Loucy (cell line): ENCODE results near the gene TGFBRAP1.

Experiments used
- H2AFZ ChIP-seq: fragments of 200-600 bp; sonication (generic); 2 replicates; pipeline ENCODE4 v1.6.0; 2016; ENCODE audit warnings: antibody characterized with exemption, mild to moderate bottlenecking, low read length, moderate library complexity
- H3F3A ChIP-seq: fragments of 200-600 bp; 2 replicates; pipeline ENCODE4 v1.6.0; 2016; ENCODE audit warnings: antibody characterized with exemption, low read depth, mild to moderate bottlenecking
- H3K27me3 ChIP-seq: fragments of 200-600 bp; sonication (generic); 2 replicates; pipeline ENCODE4 v1.6.1; 2014; ENCODE audit warnings: low read length, mild to moderate bottlenecking; ENCODE audit not compliant: insufficient read depth, poor library complexity, severe bottlenecking
- H3K36me3 ChIP-seq: fragments of 200-600 bp; sonication (generic); 2 replicates; pipeline ENCODE4 v1.6.1; 2016; ENCODE audit warnings: low read length; ENCODE audit not compliant: insufficient read depth
- H3K4me1 ChIP-seq: fragments of 200-600 bp; sonication (generic); 2 replicates; pipeline ENCODE4 v1.5.1; 2014; ENCODE audit warnings: low read length, mild to moderate bottlenecking; ENCODE audit not compliant: insufficient read depth, poor library complexity, severe bottlenecking
- H3K4me2 ChIP-seq: fragments of 200-600 bp; sonication (generic); 2 replicates; pipeline ENCODE4 v1.6.0; 2014; ENCODE audit warnings: antibody characterized with exemption, low read length, low read depth, mild to moderate bottlenecking; ENCODE audit not compliant: poor library complexity, severe bottlenecking
- H3K4me3 ChIP-seq: fragments of 200-600 bp; sonication (generic); 2 replicates; pipeline ENCODE4 v1.5.1; 2014; ENCODE audit warnings: low read length, mild to moderate bottlenecking, mixed read lengths; ENCODE audit not compliant: poor library complexity, severe bottlenecking
- H3K79me2 ChIP-seq: fragments of 200-600 bp; sonication (generic); 2 replicates; pipeline ENCODE4 v1.6.1; 2014; ENCODE audit warnings: low read length; ENCODE audit not compliant: insufficient read depth
- H3K9ac ChIP-seq: fragments of 200-600 bp; sonication (generic); 2 replicates; pipeline ENCODE4 v1.6.0; 2014; ENCODE audit warnings: mild to moderate bottlenecking, low read depth, low read length, moderate library complexity; ENCODE audit not compliant: poor library complexity, severe bottlenecking
- H3K9me2 ChIP-seq: fragments of 200-600 bp; sonication (generic); replicated peaks from 2 replicates; pipeline ENCODE4 v1.6.1; 2016; ENCODE audit warnings: low read depth, low read length, mixed read lengths
- H3K9me3 ChIP-seq: fragments of 200-600 bp; sonication (generic); 2 replicates; pipeline ENCODE4 v1.6.1; 2014; ENCODE audit warnings: mild to moderate bottlenecking, antibody characterized with exemption, low read length, low read depth; ENCODE audit not compliant: insufficient read depth
- H4K20me1 ChIP-seq: fragments of 200-600 bp; sonication (generic); 2 replicates; pipeline ENCODE4 v1.6.0; 2014; ENCODE audit warnings: antibody characterized with exemption, low read length, mild to moderate bottlenecking; ENCODE audit not compliant: insufficient read depth, poor library complexity, severe bottlenecking
- EZH2phosphoT487 ChIP-seq: fragments of 200-600 bp; IDR thresholded peaks from 2 replicates; pipeline ENCODE4 v1.6.1; 2018; ENCODE audit warnings: antibody characterized with exemption, mild to moderate bottlenecking, moderate library complexity, borderline replicate concordance
- TF ChIP-seq, protein P1 (sequence below): fragments of 200-600 bp; sonication (generic); conservative IDR thresholded peaks from 2 replicates; pipeline ENCODE4 v1.5.1; 2014; ENCODE audit warnings: mild to moderate bottlenecking, antibody characterized with exemption, low read length

Gene TGFBRAP1

GRCh38 chr2:105309147-105309545, 20.4 kb downstream of the TGFBRAP1 start:
- Histone ChIP-seq H3K36me3 (peaks cover 28% of the 10 kb centered on the region; the same call in 1 of the 2 replicates), H3K9ac (no peak overlapping the region), H3K9me3 (no peaks in the 10 kb centered on the region), H2AFZ (no peak overlapping the region), H4K20me1 (peaks cover 24% of the 10 kb centered on the region), H3K4me1 (no peaks in the 10 kb centered on the region), H3K79me2 (peaks cover 59% of the 10 kb centered on the region), H3K9me2 (no peaks in the 10 kb centered on the region), H3K4me3 (no peak overlapping the region), H3K27me3 (no peaks in the 10 kb centered on the region), H3F3A (no peaks in the 10 kb centered on the region), H3K4me2 (no peak overlapping the region)
- no peak for TF ChIP-seq EZH2phosphoT487
- TF ChIP-seq, protein P1, sequence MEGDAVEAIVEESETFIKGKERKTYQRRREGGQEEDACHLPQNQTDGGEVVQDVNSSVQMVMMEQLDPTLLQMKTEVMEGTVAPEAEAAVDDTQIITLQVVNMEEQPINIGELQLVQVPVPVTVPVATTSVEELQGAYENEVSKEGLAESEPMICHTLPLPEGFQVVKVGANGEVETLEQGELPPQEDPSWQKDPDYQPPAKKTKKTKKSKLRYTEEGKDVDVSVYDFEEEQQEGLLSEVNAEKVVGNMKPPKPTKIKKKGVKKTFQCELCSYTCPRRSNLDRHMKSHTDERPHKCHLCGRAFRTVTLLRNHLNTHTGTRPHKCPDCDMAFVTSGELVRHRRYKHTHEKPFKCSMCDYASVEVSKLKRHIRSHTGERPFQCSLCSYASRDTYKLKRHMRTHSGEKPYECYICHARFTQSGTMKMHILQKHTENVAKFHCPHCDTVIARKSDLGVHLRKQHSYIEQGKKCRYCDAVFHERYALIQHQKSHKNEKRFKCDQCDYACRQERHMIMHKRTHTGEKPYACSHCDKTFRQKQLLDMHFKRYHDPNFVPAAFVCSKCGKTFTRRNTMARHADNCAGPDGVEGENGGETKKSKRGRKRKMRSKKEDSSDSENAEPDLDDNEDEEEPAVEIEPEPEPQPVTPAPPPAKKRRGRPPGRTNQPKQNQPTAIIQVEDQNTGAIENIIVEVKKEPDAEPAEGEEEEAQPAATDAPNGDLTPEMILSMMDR: no peak

DNA sequence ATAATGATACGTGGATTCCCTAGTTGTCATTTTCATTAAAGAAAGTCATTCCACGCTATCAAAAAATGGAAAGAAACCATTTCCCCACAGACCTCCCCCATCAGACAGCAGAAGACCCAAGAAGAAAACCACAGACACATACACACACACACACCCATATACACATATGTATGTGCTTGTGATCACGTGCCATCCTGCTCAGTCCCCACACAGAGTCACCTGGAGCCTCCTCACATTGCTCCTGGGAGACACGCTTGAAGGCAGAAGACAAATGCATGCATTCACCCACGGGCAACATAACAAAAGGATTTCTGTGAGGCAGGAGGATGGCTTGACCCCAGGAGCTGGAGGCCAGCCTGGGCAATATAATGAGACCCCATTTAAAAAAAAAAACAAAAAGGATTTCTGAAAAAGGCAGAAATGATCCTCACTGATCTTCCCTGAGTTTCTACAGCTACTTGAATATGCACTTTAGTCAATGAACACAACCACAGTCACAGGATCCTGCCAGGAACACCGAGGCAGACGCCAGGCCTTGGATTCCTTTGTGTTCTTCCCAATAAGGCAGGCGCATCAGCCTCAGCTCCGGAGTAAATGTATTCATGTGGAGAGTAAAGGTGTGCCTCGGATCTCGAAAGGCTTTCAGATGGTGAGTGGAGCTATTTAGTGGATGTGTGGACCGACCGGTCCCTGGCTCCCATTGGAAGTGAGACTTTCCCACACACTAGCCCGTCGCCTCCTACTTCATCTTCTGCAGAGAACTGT, 21.0 kb downstream of the TGFBRAP1 start:
- TF ChIP-seq, protein P1: no peak
- no peak for TF ChIP-seq EZH2phosphoT487
- H3K4me1 ChIP-seq: no peaks in the 10 kb centered on the region
- no peak overlapping the region for H3K4me3 ChIP-seq
- H3K79me2 ChIP-seq: peaks cover 60% of the 10 kb centered on the region
- H3K9me2 ChIP-seq: no peaks in the 10 kb centered on the region
- peaks cover 24% of the 10 kb centered on the region for H4K20me1 ChIP-seq
- H3K27me3 ChIP-seq: no peaks in the 10 kb centered on the region
- peaks cover 28% of the 10 kb centered on the region; the same call in 1 of the 2 replicates for H3K36me3 ChIP-seq
- no peak overlapping the region for H3K9ac ChIP-seq
- H3F3A ChIP-seq: no peaks in the 10 kb centered on the region
- no peaks in the 10 kb centered on the region for H3K9me3 ChIP-seq
- H2AFZ ChIP-seq: no peak overlapping the region
- H3K4me2 ChIP-seq: no peak overlapping the region

GRCh38 chr2:105307962-105308361, 21.6 kb downstream of the TGFBRAP1 start:
- peaks cover 28% of the 10 kb centered on the region; the same call in 1 of the 2 replicates for H3K36me3 ChIP-seq
- H4K20me1 ChIP-seq: peaks cover 18% of the 10 kb centered on the region

More at GRCh38 chr2:105307962-105308361, 21.6 kb downstream of the TGFBRAP1 start:
- Histone ChIP-seq H3K4me3 (no peak overlapping the region), H3K9ac (no peak overlapping the region), H3K9me3 (no peaks in the 10 kb centered on the region), H2AFZ (no peak overlapping the region), H3K27me3 (no peaks in the 10 kb centered on the region), H3K4me2 (no peak overlapping the region), H3F3A (no peaks in the 10 kb centered on the region), H3K79me2 (peaks cover 58% of the 10 kb centered on the region), H3K4me1 (no peaks in the 10 kb centered on the region), H3K9me2 (no peaks in the 10 kb centered on the region)
- TF ChIP-seq EZH2phosphoT487: no peak
- TF ChIP-seq, protein P1: no peak
